Measurements from ENCODE around the gene ZP3.
"Not testable (repeated sequence)": the region's sequence is repeated elsewhere in the genome, so short reads cannot be mapped to it uniquely, and the experiment has no call there.

ZP3 gene

DNA sequence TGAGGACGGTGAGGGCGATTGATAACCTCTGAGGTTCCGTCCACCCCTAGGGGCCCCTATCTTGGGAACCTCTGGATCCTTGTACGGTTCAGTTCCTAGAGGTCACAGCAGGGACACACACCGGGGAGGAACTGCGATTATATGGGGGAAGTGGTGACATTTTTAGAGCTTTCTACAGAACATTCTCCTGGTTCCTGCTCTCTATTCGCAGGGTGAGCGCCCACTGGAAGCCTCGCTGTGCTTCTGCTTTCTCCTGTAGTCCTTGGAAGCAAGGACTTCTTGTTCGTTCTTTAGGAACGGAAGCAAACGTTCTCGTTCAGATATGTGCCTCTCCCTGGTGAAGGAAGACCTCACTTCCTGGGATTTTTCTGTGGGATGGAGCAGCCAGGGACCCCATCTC lies 63.2 kb downstream of the ZP3 start:
- DNase-seq = not testable (repeated sequence)

Measured in fibroblast of skin of right biceps (primary cell).